Measurements from ENCODE around the gene RBM15B. TPM values are rescaled to one million over a fixed set of nuclear protein-coding genes. Genes with fewer than 3 reads are reported as not detected.
"Not testable (repeated sequence)": the region's sequence is repeated elsewhere in the genome, so short reads cannot be mapped to it uniquely, and the experiment has no call there.

Gene RBM15B
- total RNA-seq, 1 donor from 2014 or later, result 49.4 TPM

- DNase-seq, result peak; percentile 33
These were observed 11.2 kb upstream of the RBM15B start for GRCh38 chr3:51379746-51380455.

- DNase-seq, result no peak
These were observed 10.3 kb upstream of the RBM15B start for GRCh38 chr3:51380601-51381332.

GRCh38 chr3:51381333-51381705 is 9.8 kb upstream of the RBM15B start:
- DNase-seq, result no peak

- no peak for DNase-seq
These were observed 8.9 kb upstream of the RBM15B start for GRCh38 chr3:51382076-51382745.

DNA sequence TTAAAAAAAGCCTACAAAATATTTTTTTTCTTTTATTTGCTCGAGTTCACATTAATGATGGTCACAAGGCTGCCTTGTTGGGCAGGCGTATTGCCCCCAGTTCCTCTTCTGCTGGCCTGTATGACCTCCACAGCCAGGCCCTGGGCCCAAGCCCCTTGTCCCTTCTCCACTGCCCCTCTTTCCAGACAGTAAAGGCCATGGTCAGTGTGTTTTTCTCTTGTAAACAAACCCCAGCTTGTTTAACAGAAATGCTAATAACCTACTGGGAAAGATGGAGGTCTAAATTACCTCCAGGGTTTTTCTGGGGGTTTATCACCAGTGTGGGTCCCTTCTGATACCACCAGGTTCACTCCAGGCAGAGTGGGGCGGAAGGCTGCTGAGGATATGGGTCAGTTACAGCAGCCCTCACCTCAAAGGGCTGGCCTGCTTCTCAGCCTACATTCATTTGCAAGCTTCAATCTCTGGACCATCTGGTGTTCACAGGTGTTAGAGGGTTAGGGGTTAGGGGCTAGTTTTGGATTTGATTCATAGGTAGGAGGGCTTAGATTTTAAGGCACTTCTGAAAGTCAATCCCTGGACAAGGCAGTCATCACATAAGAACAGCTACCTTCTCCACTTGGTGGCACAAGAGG is 8.0 kb upstream of the RBM15B start:
- no peak for DNase-seq

DNA sequence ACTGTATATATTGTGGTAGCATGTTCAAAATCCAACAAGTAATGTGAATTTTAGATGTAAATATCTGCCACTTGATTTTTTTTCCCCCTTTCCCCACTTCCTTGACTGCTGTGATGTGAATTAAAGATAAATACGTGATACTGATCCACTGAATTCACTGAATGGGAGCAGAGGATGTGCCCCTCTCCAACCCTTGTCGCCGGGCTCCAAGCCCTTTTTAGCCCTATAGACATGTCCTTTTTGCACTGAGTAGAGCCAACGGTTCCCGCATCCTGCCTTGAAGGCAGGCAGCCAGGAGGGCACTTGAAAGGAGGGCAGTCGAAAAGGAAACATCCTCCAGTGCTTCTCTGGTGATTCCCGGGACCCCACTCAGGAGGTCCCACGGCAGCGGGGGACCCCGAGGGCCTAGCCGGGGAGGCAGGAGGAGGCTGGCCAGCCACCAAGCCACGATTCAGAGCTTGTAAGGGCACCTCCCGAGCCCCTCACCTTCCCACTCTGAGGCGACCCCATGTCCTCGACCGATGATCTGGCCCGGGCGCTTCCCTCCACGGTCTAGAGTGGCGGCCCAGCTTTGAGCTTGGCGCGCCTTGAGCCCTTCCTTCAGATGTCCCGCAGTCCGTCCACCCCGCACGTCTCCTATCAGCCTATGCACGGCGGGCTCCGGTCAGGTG is 6.9 kb upstream of the RBM15B start:
- DNase-seq, result peak; percentile 51

DNA sequence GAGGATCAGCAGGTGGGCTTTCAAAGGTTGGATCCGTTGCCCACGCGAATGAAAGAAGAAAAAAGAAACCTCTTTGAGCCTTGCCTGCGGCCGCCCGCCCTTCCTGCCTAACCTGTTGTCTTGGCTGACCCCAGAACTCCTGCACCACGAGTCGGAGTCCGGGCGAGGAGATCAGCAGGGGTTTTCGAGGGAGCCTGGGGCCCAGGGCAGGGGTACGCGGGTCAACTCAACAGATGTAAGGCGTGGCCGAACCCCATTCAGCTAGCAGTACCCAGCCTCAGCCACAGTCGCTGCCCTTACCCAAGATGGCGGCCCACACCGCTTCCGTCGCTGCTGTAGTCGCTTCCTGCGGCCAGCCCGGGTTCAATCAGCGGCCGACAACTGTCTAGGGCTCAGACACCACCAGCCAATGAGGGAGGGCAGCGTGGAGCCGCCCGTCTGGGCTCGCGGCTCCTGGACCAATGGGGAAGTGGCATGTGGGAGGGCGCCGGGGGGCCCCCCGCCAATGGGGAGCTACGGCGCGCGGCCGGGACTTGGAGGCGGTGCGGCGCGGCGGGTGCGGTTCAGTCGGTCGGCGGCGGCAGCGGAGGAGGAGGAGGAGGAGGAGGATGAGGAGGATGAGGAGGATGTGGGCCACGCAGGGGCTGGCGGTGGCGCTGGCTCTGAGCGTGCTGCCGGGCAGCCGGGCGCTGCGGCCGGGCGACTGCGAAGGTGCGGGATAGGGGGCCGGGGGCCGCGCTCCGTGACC is 6.2 kb upstream of the RBM15B start, which contains the start of gene MANF:
MANF (plus strand) TSS at position 566 of the 748 bp plus-strand sequence; CDS start at position 618, 52 bp downstream.
- peak; percentile 99 for DNase-seq

DNA sequence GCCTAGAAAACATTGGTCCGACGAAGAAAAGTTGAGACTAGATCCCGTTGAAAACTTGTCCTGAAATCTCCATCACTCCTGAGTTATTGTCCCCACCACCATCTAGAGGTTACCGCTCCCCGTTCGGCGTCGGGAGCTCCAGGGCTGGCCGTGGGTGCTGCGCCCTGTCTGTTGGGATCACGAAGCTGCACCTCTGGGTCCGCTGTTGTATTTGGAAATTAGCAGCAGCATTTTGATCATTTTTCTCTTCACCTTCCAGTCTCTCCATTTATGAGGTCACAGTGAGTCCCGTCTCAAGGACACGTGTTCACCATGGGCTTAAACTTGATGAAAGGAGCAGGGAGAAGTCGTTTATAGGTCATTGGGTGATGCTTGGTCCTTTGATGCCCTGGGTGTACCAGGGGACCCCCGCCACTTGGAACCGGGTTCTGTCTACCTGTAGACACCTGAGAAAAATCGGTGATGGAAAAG is 5.4 kb upstream of the RBM15B start:
- peak; percentile 25 for DNase-seq

- peak; percentile 19 for DNase-seq
These were observed 4.8 kb upstream of the RBM15B start for GRCh38 chr3:51386159-51386851.

DNA sequence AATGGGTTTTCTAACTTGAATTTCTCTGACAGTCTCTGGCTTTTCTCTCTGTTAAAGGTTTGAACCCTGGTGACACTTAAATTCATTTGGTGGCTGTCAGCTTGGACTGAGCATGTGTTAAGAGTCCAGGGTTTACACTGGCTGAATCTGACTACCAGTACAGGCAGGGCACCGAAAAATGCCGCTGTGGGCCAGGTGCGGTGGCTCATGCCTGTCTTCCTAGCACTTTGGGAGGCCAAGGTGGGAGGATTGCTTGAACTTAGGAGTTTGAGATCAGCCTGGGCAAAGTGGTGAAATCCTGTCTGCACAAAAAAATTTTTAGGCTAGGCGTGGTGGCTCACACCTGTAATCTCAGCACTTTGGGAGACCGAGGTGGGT is 4.2 kb upstream of the RBM15B start:
- DNase-seq, result no peak

DNA sequence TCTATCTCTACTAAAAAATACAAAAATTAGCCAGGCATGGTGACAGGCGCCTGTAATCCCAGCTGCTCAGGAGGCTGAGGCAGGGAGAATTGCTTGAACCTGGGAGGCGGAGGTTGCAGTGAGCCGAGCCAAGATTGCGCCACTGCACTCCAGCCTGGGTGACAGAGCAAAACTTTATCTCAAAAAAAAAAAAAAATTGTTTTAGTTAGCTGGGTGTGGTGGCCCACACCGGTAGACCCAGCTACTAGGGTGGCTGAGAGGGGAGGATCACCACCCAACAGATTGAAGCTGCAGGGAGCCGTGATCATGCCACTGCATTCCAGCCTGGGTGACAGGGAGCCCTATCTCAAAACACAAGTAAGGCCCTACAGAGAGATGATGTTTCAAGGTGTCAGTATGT is 3.8 kb upstream of the RBM15B start:
- DNase-seq, result not testable (repeated sequence)

- DNase-seq, result peak; percentile 37
These were observed 2.6 kb upstream of the RBM15B start for GRCh38 chr3:51388286-51389029.

GRCh38 chr3:51389423-51390183 is 1.5 kb upstream of the RBM15B start:
- peak; percentile 80 for DNase-seq

DNA sequence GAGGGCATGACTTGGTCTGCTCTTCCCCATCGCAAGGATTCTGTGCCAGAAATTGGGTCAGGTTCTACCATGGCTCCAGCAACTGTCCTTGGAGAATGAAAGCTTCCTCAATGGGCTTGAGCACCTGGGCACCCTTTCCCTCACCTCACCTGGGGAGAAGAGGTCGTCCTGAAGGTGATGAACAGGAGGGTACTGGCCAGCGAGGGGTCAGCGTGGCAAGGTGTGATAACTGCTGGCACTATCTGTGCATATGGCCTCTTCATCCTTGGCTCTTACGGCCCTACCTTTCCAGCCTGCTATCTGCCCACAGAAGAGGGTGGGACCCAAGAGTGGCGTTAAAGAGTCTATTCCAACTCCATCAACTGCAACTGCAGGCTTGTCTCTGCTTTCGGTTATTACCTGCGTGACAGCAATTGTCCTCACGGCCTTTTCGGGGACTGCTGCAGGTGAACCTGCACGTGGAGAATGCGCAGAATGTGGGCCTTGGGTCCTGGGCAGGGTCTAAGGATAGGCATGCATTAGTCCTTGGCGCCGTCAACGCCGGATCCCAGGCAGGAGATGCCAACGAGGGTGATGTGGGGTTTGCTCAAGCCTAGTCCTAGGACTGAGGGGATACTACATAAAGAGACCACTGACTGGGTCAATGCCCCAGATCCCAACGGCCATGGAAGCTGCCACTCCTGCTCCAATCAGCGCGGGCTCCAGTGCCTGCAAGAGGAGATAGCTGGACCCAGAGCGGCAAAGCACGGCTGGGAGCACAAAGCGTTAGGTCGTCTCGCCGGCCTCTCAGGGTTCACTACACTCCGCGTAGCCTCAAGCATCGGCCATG is 625 bp upstream of the RBM15B start:
- no peak for DNase-seq

GRCh38 chr3:51391566-51392354 is 675 bp downstream of the RBM15B start:
- peak; percentile 63 for DNase-seq

DNA sequence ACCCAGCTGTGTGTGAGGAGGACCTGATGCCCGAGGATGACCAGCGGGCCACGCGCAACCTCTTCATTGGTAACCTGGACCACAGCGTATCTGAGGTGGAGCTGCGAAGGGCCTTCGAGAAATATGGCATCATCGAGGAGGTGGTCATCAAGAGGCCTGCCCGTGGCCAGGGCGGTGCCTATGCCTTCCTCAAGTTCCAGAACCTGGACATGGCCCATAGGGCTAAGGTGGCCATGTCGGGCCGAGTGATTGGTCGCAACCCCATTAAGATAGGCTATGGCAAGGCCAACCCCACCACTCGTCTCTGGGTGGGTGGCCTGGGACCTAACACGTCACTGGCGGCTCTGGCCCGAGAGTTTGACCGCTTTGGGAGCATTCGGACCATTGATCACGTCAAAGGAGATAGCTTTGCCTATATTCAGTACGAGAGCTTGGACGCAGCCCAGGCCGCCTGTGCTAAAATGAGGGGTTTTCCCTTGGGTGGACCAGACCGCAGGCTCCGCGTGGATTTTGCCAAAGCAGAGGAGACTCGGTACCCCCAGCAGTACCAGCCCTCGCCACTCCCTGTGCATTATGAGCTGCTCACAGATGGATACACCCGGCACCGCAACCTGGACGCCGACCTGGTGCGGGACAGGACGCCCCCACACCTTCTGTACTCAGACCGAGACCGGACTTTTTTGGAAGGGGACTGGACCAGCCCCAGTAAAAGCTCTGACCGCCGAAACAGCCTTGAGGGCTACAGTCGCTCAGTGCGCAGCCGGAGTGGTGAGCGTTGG is 1.5 kb downstream of the RBM15B start:
- no peak for DNase-seq

- DNase-seq, result no peak
These were observed 2.0 kb downstream of the RBM15B start for GRCh38 chr3:51393134-51393495.

All from dermis blood vessel endothelial cell (primary cell).